ENCODE measurements around the gene GNB5. TPM values are rescaled to one million over a fixed set of nuclear protein-coding genes. Genes with fewer than 3 reads are reported as not detected.
A peak's percentile ranks its signal among the peaks of the same experiment; 100 is the strongest.
"Not testable (repeated sequence)": the region's sequence is repeated elsewhere in the genome, so short reads cannot be mapped to it uniquely, and the experiment has no call there.

The GNB5 gene
- total RNA-seq, result 10 to 100 TPM; 36.1 to 40.5 TPM

- Mint-ChIP-seq H3K9me3 (no peaks in the 10 kb centered on the region), H3K36me3 (no peaks in the 10 kb centered on the region), H3K4me3 (no peak within 1 kb of the TSS), H3K27me3 (no peaks in the 10 kb centered on the region), H3K4me1 (no peaks in the 10 kb centered on the region), H3K27ac (no peak within 1 kb of the TSS)
- no peak for ATAC-seq (ENCODE audit: low read depth)
- POLR2A ChIA-PET, result interaction anchor here (0.6 kb wide), 1 partner anchor 35 kb away, joined by 4 read pairs; no protein-coding TSS in a partner anchor
- no peak for DNase-seq
These were observed at the start of gene GNB5 for GRCh38 chr15:52191207-52191606. TSS of gene GNB5 (minus strand) at chr15:52191392. CDS start at chr15:52184676, 6,716 bp downstream.

- peaks cover 1% of the 10 kb centered on the region for H3K9me3 Mint-ChIP-seq
- no peak for DNase-seq
- ATAC-seq (ENCODE audit: low read depth), result no peak
- peaks cover 4% of the 10 kb centered on the region for H3K36me3 Mint-ChIP-seq
- POLR2A ChIA-PET, result interaction anchor here (0.7 to 1.5 kb wide), 3 partner anchors 13 to 269 kb away, joined by 3 to 4 read pairs (median 3); partner anchors contain the start of gene LEO1
- H3K27ac Mint-ChIP-seq, result no peak overlapping the region
- no peak overlapping the region for H3K4me3 Mint-ChIP-seq
- H3K4me1 Mint-ChIP-seq, result peaks cover 13% of the 10 kb centered on the region
- no peaks in the 10 kb centered on the region for H3K27me3 Mint-ChIP-seq
These were observed 49.0 kb upstream of the GNB5 start for GRCh38 chr15:52240166-52240565.

DNA sequence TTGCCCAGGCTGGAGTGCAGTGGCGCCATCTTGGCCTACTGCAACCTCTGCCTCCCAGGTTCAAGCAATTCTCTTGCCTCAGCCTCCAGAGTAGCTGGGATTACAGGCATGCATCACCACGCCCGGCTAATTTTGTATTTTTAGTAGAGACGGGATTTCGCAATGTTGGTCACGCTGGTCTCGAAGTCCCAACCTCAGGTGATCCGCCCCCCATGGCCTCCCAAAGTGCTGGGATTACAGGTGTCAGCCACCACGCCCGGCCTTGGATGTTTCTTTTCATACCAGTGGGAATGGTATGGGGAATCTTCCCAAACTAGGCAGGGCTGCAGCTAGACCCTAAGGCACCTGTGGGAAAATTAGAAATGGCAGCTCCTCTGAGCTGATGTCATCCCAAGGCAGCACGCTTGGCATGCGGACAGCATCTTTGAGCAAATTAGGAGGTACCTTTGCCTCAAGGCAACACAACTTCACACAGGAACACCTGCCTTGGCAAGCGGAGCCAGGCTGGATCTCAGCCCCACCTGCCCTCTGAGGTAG, 47.9 kb upstream of the GNB5 start:
- POLR2A ChIA-PET, result interaction anchor here (1.5 kb wide), 1 partner anchor 268 kb away, joined by 3 read pairs; the partner anchor contains the start of gene LEO1
- not testable (repeated sequence) for H3K9me3 Mint-ChIP-seq; H3K36me3 Mint-ChIP-seq; H3K4me3 Mint-ChIP-seq; H3K27me3 Mint-ChIP-seq; H3K27ac Mint-ChIP-seq; DNase-seq; ATAC-seq (ENCODE audit: low read depth)
- H3K4me1 Mint-ChIP-seq, result peaks cover 22% of the 10 kb centered on the region

DNA sequence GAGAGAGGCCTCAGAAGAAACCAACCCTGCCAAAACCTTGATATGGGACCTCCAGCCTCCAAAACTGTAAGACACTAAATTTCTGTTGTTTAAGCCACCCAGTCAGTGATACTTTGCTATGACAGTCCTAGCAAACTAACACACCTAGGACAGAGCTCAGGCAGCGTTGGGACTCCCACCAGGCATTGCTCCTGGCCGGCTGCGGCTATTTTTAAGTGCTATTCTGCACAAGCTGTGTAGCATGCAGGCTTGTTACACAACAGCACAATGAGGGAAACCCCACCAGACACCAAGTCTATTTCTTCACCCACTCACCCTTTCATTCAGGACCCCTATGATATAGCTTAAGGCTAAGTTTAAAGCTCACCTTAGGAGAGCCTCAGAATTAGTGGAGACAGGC, 47.0 kb upstream of the GNB5 start:
- H3K4me3 Mint-ChIP-seq, result no peak overlapping the region
- peaks cover 1% of the 10 kb centered on the region for H3K9me3 Mint-ChIP-seq
- no peak overlapping the region for H3K27ac Mint-ChIP-seq
- DNase-seq (no peak), ATAC-seq (ENCODE audit: low read depth) (no peak)
- POLR2A ChIA-PET, result no interaction called here
- H3K36me3 Mint-ChIP-seq, result peaks cover 4% of the 10 kb centered on the region
- H3K4me1 Mint-ChIP-seq, result peaks cover 29% of the 10 kb centered on the region
- no peaks in the 10 kb centered on the region for H3K27me3 Mint-ChIP-seq

DNA sequence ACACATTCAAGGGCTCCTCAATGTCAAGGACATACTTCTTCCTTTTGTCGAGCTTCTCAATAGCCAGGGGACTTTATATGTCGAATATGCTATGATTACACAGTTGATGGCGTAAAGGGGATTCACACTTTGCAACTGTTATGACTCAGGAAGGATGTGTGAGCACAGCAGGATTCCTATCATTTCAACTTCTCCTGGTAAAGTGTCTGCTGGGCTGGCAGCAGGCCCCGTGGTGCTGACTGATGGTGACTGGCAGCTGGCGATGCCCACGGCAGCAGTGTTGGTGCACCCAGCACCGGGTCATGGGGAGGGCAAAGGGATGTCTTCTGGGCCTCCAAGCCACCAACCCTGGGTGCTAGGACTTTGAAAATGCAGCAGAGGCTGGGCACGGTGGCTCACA, 44.8 kb upstream of the GNB5 start:
- ATAC-seq (ENCODE audit: low read depth) (no peak), DNase-seq (no peak)
- POLR2A ChIA-PET, result no interaction called here
- Mint-ChIP-seq H3K4me3 (no peak overlapping the region), H3K9me3 (peaks cover 1% of the 10 kb centered on the region), H3K27ac (no peak overlapping the region), H3K27me3 (no peaks in the 10 kb centered on the region), H3K36me3 (peaks cover 1% of the 10 kb centered on the region), H3K4me1 (peaks cover 22% of the 10 kb centered on the region)

DNA sequence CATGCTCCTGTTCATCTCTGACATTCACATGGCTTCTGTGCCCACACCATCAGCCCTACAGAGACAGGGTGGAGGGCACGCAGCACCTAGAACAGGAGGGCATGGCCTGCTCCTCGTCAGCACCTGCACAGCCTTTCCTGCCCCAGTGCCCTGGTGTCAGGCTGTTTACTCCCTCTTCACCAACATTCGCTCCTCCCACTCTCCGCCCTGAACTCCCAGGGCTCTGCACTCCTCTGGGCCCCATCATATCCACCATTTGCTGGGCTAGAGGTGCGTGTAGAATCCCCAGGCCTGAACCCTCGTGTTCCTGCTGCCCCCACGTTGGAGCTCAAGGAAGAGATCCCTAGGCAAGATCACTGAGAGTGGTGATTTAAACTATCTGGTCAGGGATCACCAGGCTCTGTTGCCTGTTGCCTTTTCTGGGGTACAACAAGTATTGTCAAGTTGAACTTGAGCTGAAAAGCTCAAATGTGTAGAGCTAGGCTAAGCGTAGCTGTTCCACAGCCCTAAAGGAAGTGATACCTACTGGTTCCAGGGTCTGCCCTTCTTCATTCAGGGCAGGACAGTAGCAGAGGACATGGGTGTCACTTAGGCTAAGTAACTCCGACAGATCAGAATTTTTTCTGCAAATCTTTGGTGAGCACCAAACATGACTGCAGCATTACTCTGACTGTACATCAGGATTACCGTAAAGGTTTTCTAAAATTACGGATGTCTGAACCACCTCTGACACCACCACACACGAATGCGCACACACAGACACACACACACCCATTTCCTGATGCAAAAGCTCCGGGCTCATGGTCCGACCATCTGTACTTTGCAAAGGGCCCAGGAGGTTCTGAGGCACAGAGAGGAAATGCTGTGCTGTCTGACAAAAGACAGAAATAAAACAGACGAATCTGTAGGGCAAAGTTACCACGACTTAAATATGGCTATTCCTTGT, 43.7 kb upstream of the GNB5 start:
- Mint-ChIP-seq H3K27ac (peak overlapping the region; percentile 88), H3K27me3 (no peaks in the 10 kb centered on the region), H3K4me3 (peak overlapping the region; percentile 61), H3K9me3 (no peaks in the 10 kb centered on the region), H3K4me1 (peaks cover 19% of the 10 kb centered on the region), H3K36me3 (no peaks in the 10 kb centered on the region)
- ATAC-seq (ENCODE audit: low read depth) (peak; percentile 72), DNase-seq (no peak)
- POLR2A ChIA-PET, result interaction anchor here (1.6 kb wide), 1 partner anchor 263 kb away, joined by 3 read pairs; the partner anchor contains the start of gene LEO1

DNA sequence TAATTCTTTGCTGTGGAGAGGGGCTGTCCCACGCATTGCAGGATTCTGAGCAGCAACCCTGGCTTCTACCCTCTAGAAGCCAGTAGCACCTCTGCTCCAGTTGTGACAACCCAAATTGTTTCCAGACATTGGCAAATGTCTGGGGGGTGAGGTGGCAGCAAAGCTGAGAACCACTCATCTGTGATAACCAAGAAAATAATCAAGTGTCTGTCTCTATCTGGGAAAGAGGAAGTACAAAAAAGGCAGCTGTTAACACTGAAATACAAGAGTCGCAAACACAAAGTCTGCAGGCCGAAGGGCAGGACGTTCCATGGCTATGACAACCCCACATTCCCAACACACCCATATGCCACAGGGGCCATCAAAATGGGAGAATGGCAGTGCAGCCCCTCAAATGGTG, 42.2 kb upstream of the GNB5 start:
- POLR2A ChIA-PET, result interaction anchor here (0.6 to 1.6 kb wide), 2 partner anchors 262 to 319 kb away, joined by 3 to 4 read pairs; partner anchors contain the start of gene LEO1
- Mint-ChIP-seq H3K9me3 (no peaks in the 10 kb centered on the region), H3K27ac (no peak overlapping the region), H3K27me3 (no peaks in the 10 kb centered on the region), H3K36me3 (no peaks in the 10 kb centered on the region), H3K4me1 (peaks cover 19% of the 10 kb centered on the region), H3K4me3 (no peak overlapping the region)
- ATAC-seq (ENCODE audit: low read depth), result no peak
- no peak for DNase-seq

GRCh38 chr15:52232327-52232726, 41.1 kb upstream of the GNB5 start:
- Mint-ChIP-seq H3K27me3 (no peaks in the 10 kb centered on the region), H3K27ac (no peak overlapping the region)
- POLR2A ChIA-PET, result no interaction called here

DNA sequence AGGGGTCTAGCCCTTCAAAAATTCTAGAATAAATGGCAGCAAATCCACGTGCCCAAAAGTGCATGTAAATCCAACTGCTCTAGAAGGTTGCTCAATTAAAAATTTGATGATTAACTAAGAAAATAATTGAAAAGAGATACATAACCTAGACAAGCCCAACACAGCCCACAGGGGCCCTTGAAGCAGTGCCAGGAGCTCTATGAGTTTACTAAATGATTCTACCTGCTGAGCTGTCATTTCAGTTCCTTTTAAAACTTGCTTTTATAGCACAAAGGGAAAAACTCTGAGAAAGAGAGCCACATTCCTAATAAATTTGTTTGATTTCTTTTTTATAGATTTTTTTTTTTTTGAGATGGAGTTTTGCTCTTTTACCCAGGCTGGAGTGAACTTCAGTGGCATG, 38.9 kb upstream of the GNB5 start:
- DNase-seq (no peak), ATAC-seq (ENCODE audit: low read depth) (no peak)
- Mint-ChIP-seq H3K9me3 (no peaks in the 10 kb centered on the region), H3K27ac (no peak overlapping the region), H3K4me3 (no peak overlapping the region), H3K4me1 (peaks cover 20% of the 10 kb centered on the region), H3K36me3 (no peaks in the 10 kb centered on the region), H3K27me3 (no peaks in the 10 kb centered on the region)
- POLR2A ChIA-PET, result no interaction called here

More at GRCh38 chr15:52232327-52232726, 41.1 kb upstream of the GNB5 start:
- Mint-ChIP-seq H3K4me3 (no peak overlapping the region), H3K9me3 (no peaks in the 10 kb centered on the region), H3K36me3 (no peaks in the 10 kb centered on the region), H3K4me1 (peaks cover 22% of the 10 kb centered on the region)
- no peak for ATAC-seq (ENCODE audit: low read depth)
- no peak for DNase-seq

GRCh38 chr15:52228921-52229320, 37.7 kb upstream of the GNB5 start:
- DNase-seq (no peak), ATAC-seq (ENCODE audit: low read depth) (no peak)
- Mint-ChIP-seq H3K4me1 (peaks cover 13% of the 10 kb centered on the region), H3K9me3 (no peaks in the 10 kb centered on the region), H3K27ac (no peak overlapping the region), H3K36me3 (no peaks in the 10 kb centered on the region), H3K27me3 (no peaks in the 10 kb centered on the region), H3K4me3 (no peak overlapping the region)
- POLR2A ChIA-PET, result no interaction called here

DNA sequence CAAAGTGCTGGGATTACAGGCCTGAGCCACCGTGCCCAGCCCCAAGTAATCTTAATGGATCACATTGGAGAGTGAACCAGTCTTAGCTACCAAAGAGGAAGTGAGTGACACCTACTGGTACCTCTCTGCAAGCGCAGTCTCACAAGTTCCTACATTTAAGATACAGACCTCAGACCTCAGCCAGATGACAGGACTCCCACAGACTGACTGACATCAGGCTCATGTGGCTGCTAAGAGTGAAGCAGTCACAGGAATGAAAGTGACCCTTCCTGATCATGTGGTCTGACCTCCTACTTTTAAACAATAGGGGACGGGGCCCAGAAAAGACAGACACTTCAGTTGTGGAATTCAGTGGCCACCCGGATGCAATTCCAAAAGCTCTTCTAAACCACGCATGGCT, 36.3 kb upstream of the GNB5 start:
- H3K27ac Mint-ChIP-seq, result no peak overlapping the region
- peak; percentile 97 for ATAC-seq (ENCODE audit: low read depth)

GRCh38 chr15:52225230-52225629, 34.0 kb upstream of the GNB5 start:
- Mint-ChIP-seq H3K4me3 (no peak overlapping the region), H3K4me1 (peaks cover 24% of the 10 kb centered on the region), H3K27me3 (no peaks in the 10 kb centered on the region), H3K36me3 (no peaks in the 10 kb centered on the region), H3K9me3 (no peaks in the 10 kb centered on the region), H3K27ac (no peak overlapping the region)
- no peak for DNase-seq
- POLR2A ChIA-PET, result no interaction called here
- no peak for ATAC-seq (ENCODE audit: low read depth)

More for the DNA sequence above, 36.3 kb upstream of the GNB5 start:
- H3K4me3 Mint-ChIP-seq, result no peak overlapping the region
- POLR2A ChIA-PET, result interaction anchor here (0.6 to 2.1 kb wide), 4 partner anchors 13 to 145 kb away, joined by 3 to 7 read pairs (median 4); no protein-coding TSS in a partner anchor
- no peak for DNase-seq
- no peaks in the 10 kb centered on the region for H3K9me3 Mint-ChIP-seq
- H3K4me1 Mint-ChIP-seq, result peaks cover 10% of the 10 kb centered on the region
- no peaks in the 10 kb centered on the region for H3K36me3 Mint-ChIP-seq
- no peaks in the 10 kb centered on the region for H3K27me3 Mint-ChIP-seq

DNA sequence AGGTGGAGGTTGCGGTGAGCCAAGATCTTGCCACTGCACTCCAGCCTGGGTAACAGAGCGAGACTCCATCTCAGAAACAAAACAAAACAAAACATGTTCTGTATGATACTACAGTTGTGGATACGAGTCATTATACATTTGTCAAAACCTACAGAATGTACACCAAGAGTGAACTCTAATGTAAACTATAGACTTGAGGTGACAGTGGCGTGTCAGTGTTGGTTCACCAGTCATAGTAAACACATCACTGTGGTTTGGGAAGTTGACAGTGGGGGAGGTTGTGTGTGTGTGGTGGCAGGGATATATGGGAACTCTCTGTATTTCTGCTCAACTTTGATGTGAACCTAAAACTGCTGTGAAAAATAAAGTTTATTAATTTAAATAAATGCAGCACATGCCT, 33.0 kb upstream of the GNB5 start:
- DNase-seq (no peak), ATAC-seq (ENCODE audit: low read depth) (no peak)
- Mint-ChIP-seq H3K36me3 (no peaks in the 10 kb centered on the region), H3K4me1 (peaks cover 24% of the 10 kb centered on the region), H3K27ac (no peak overlapping the region), H3K4me3 (no peak overlapping the region), H3K9me3 (no peaks in the 10 kb centered on the region), H3K27me3 (no peaks in the 10 kb centered on the region)
- POLR2A ChIA-PET, result no interaction called here
